Fibroblast of pulmonary artery (primary cell): ENCODE data around the gene COX5A.
"Not testable (repeated sequence)": the region's sequence is repeated elsewhere in the genome, so short reads cannot be mapped to it uniquely, and the experiment has no call there.

Experiments used
- DNase-seq: peaks from one replicate; pipeline ENCODE4 v3.0.0-alpha.2; 2010; ENCODE audit warnings: low read depth
- H3K4me3 ChIP-seq: replicated peaks from 2 replicates; pipeline ENCODE4 v1.5.1; 2011; ENCODE audit warnings: low read depth, mild to moderate bottlenecking, control low read depth, low read length, moderate library complexity
- CTCF ChIP-seq: IDR thresholded peaks from 2 replicates; pipeline ENCODE4 v1.5.1; 2011; ENCODE audit warnings: mild to moderate bottlenecking, control low read depth, low read length, inconsistent platforms; ENCODE audit errors: missing control alignments

COX5A gene

GRCh38 chr15:74955796-74956647 lies 18.1 kb upstream of the COX5A start:
- H3K4me3 ChIP-seq: peak overlapping the region; percentile 89
- TF ChIP-seq CTCF: peak; percentile 38
- DNase-seq: peak; percentile 82

GRCh38 chr15:74955017-74955416 lies 17.1 kb upstream of the COX5A start:
- peak overlapping the region; percentile 89 for H3K4me3 ChIP-seq
- no peak for DNase-seq
- TF ChIP-seq CTCF: no peak

- TF ChIP-seq CTCF: no peak
- DNase-seq: peak; percentile 85
- peak overlapping the region; percentile 89 for H3K4me3 ChIP-seq
Measured at GRCh38 chr15:74954515-74954914, 16.6 kb upstream of the COX5A start.

- no peak for DNase-seq
- TF ChIP-seq CTCF: no peak
- H3K4me3 ChIP-seq: no peak overlapping the region
Measured at GRCh38 chr15:74951006-74951405, 13.1 kb upstream of the COX5A start.

GRCh38 chr15:74950078-74950908 lies 12.4 kb upstream of the COX5A start:
- no peak overlapping the region for H3K4me3 ChIP-seq
- TF ChIP-seq CTCF: peak; percentile 100
- DNase-seq: peak; percentile 85

GRCh38 chr15:74937272-74937589 lies 642 bp downstream of the COX5A start:
- H3K4me3 ChIP-seq: peak overlapping the region; percentile 90
- no peak for DNase-seq

GRCh38 chr15:74935193-74935592 lies 2.7 kb downstream of the COX5A start:
- not testable (repeated sequence) for DNase-seq, H3K4me3 ChIP-seq

More at GRCh38 chr15:74937272-74937589, 642 bp downstream of the COX5A start:
- TF ChIP-seq CTCF: no peak
